ENCODE results near the gene RBP5.

GRCh38 chr12:7081037-7081436, 47.7 kb downstream of the RBP5 start:
- TF ChIP-seq, protein P1, sequence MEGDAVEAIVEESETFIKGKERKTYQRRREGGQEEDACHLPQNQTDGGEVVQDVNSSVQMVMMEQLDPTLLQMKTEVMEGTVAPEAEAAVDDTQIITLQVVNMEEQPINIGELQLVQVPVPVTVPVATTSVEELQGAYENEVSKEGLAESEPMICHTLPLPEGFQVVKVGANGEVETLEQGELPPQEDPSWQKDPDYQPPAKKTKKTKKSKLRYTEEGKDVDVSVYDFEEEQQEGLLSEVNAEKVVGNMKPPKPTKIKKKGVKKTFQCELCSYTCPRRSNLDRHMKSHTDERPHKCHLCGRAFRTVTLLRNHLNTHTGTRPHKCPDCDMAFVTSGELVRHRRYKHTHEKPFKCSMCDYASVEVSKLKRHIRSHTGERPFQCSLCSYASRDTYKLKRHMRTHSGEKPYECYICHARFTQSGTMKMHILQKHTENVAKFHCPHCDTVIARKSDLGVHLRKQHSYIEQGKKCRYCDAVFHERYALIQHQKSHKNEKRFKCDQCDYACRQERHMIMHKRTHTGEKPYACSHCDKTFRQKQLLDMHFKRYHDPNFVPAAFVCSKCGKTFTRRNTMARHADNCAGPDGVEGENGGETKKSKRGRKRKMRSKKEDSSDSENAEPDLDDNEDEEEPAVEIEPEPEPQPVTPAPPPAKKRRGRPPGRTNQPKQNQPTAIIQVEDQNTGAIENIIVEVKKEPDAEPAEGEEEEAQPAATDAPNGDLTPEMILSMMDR (IDR thresholded peaks at IDR 0.05) = no peak
- TF ChIP-seq POLR2A (IDR thresholded peaks at IDR 0.05) = no peak

Data from thyroid gland (tissue), 4 donors.